NCI-H69 (cell line): ENCODE results near the gene LIF.
"Not testable (repeated sequence)": the region's sequence is repeated elsewhere in the genome, so short reads cannot be mapped to it uniquely, and the experiment has no call there.

Source experiments
- DNase-seq: peaks from one replicate; lab custom pipeline; 2025; lab: John Stamatoyannopoulos, UW

LIF gene

DNA sequence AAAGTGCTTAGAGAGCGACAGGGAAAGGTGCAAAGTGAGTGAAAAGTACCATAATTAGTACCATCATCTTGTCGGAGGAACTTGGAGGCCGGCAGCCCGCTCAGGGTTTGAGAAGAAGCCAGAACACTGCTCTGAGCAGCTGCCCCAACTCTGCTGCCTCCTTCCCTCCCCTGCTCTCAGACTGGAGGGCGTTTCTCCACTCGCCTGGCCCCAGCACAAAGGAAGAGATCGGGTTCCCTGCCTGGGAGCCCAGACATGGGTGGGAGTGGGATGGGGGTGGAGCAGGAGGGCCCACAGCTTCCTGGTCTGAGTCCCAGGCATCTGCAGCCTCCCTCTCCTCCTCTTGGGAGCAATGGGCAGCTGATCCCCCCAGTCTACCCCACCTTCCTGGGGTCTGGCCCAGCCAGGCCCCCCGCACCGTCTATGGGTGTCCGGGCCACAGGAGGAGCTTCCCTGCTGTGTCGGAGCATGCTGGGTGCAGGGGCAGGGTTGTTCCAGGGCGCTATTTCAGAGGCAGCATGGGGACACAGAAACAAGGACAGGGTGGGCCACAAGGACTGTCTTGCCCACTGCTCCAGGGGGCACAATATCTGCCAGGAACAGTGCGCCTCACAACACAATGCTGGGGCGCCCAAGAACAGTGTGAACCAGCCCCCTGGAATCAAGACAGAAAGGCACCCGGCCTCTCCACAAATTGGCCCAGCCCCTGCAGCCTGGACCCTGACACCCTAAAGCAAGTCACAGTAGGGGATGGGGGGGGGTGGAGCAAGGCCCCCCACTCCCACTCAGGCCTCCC lies 4.8 kb downstream of the LIF start:
- no peak for DNase-seq

DNA sequence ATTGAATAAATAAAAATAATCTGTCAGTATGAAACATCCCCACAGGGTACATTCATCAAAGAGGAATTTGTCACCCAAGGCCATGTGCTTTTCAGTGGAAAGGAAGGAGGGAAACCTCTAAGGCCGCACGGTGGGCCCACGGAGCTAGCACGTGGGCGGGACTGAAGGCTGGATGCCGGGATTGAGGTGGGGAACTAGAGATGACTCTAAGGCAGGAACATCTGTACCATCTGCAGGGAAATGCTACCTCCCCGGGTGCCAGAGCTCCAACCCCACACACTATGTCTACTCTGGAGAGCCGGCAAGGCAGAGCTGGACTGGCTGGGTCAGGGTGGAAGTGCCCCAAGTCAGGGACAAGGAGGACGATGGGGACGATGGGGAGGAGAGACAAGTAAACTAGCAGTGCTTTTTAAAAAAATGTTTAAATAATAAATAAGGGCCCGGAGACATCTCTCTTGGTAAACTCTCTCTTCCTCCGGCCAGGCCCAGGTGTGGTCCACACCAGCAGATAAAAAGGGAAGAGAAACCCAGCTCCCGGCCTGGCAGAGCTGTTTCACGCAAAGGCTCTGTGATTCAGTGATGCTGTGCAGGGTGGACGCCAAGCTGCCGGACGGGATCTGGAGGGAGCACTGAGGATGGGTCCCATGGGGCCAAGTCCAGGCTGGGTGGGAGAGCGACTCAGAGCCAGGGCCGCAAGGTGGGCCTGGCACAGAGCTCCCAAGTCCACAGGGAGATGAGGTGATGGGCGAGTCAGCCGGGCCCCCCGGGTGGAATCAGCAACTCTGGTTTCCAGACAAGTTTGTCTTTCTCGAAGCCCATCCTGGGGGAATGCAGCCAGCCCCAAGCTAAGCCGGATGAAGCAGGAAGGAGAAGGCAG lies 5.8 kb downstream of the LIF start:
- no peak for DNase-seq

DNA sequence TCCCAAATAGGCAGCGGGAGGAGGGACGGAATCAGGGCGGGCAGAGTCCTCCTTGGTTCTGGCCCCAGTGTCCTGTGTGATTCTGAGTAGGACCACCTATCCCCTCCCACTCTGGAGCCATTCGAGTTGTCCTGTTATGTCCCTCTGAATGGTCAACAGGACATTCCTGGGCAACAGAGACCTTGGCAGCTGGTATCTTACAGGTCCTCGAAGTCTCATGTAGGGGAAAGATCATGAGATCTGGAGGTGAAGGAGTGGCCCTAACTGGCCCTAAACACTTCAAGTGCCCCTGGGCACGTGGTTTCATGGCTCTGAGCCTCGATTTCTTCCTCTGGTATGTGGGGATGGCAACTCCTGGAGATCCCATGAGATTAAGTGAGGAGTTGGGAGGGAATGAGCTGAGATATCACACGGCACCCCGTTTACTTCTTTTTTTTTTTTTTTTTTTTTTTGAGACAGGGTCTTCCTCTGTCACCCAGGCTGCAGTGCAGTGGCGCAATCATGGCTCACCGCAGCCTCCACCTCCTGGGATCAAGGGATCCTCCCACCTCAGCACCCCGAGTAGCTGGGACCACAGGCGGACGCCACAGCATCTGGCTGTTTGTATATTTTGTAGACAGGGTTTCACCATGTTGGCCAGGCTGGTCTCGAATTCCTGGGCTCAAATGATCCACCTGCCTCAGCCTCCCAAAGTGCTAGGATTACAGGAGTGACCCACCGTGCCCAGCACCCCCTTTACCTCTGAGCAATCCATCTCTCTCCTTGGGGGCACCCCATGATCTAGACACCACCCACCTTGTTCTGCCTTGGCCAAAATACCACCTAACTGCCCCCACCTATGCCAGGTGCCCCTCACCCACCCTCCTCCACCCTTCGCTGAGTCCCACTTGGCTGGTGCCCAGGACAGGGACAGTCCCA lies 6.8 kb downstream of the LIF start:
- no peak for DNase-seq

DNA sequence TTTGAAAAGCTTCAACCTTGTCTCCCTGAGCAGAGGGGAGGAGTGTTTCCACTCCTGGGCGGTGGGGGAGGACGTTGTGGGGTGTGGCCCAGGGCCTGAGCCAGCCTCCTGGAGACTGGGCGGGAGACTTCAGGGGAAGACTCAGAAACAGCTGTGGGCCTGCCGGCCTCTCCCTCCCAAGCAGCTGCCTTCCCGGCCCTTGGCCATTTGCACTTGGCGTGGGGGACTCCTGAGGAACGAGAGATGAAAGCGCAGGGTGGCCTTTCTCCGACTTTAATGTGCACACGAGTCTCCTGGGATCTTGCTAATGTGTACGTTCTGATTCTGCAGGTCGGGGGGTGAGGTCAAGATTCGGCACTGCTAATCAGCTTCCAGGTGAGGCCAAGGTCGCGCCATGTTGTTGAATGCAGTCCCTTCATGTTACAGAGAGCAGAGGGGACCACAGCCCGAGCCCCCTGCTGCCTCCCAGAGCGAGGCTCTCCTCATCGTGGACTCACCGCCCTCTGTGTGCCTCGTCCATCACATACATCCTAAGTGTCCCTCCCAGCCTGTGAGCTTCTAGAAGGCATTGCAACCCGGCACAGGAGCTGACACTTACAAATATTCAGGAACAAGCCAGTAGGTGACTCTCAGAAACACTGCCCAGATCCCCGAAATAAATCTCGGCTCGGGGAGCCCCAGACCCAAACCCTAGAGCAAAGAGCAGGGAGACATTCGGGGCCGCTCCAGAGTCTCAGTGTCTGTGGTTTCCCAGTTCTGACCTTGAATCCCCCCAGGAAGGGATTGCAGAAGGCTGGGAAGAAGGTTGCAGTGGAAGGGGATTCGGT lies 7.7 kb downstream of the LIF start:
- DNase-seq = peak; percentile 19

DNA sequence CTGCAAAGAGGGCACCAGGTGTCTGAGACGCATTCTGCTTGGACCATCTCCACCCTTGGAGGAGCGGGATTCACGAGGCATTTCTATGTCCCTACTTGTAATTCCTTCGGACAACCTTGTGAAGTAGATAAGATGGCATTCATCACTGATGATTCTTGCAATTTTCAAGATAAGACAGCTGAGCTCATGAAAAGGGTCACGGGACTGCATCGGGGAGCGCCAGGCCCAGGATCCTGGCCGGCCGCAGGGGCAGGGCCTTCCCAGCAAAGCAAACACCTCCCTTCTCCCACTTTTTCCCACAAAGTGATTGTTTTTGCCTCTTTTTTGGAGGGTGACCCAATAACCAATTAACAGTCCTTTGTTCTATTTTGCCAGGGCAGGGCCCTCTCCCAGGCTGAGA lies 8.4 kb downstream of the LIF start:
- no peak for DNase-seq

DNA sequence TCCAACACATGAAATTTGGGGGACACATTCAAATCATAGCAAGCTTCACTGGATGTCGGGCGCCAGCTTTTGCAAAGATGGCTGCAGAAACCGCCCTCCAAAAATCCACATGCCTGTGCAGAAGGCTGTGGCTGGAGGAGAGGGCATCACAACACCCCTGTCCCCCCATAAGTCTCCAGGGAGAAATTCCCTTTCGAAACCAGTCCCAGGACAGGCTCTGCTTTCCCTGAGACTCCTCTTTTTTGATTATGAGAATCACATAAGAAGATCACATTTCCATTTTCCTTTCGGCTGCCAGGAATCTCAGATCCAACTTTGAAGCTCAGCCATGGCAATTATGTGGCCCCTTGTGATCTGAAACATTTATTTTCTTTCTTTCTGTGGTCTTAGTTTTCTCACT lies 9.7 kb downstream of the LIF start:
- no peak for DNase-seq

DNA sequence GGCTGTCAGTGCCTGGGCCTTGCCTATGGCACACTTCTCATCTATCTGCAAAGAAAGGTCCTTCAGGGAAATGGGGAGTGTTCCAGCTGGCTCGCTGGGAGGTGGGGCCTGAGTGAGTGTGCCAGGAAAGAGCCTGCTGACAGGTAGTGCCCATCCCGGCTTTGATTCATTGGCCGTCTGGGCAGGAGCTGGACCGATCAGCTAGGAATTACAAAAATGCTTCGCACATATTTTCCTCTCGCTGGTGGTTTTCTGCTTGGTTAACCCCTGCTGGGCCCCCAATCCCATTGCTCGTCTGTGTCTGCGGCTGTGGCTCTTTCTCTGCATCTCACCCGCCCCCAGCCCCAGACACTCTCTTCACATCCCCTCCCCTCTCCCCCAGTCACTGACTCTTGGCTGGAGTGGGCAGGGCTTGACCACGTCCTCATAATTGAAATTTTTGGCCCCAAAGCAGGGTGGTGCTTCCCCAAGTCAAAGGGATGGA lies 10.8 kb downstream of the LIF start:
- DNase-seq = no peak

DNA sequence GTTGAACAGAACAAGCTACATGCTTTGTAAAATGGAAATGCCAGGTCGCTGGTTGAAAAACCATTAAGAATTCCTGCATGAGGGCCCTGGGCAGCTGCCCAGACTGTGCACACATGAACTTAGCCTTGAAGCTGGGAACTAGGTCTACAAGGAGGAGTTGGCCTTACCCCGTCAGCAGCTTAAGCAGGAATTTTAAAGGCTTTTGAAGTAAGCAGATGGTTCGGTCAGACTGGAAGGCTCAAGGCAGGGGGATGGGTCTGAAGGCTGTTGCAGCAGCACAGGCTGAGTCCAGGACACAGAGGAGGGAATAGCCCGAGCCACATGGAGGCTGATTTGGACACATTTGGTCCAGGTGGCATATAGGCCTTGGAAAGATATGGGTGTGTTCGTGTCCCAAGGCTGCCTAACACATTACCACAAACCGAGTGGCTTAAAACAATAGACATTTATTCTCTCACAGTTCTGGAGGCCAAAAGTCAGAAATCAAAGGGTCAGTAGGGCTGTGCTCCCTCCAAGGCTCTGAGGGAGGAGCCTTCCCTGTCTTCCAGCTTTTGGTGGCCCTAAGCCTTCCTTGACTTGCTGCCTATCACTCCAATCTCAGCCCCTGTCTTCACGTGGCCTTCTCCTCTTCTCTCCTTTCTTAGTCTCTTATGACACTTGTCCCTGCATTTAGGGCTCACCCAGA lies 11.6 kb downstream of the LIF start:
- DNase-seq = no peak

DNA sequence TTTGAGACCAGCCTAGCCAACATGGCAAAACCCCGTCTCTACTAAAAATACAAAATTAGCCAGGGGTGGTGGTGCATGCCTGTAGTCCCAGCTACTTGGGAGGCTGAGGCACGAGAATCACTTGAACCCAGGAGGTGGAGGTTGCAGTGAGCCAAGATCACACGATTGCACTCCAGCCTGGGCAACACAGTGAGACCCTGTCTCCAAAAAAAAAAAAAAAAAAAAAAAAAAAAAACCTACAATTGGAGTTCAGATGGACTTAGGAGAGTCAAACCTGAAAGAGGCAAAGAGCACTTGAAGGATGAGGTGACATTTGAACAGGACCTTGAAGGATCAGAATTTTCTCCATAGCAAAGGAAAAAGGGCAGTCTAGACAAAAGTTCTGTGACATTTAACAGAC lies 12.2 kb downstream of the LIF start:
- DNase-seq = not testable (repeated sequence)

DNA sequence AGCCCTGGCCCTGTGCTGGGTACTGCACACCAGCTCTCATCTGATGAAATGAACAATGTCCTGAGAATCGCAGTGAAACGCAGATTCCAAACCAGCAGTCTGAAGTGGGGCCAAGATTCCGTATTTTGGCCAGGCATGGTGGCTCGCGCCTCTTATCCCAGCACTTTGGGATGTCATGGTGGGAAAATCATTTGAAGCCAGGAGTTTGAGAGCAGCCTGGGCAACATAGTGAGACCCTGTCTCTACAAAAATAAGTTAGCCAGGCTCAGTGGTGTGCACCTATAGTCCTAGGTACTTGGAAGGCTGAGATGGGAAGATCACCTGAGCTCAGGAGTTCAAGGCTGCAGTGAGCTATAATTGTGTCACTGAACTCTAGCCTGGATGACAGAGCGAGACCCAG lies 13.0 kb downstream of the LIF start:
- DNase-seq = no peak

DNA sequence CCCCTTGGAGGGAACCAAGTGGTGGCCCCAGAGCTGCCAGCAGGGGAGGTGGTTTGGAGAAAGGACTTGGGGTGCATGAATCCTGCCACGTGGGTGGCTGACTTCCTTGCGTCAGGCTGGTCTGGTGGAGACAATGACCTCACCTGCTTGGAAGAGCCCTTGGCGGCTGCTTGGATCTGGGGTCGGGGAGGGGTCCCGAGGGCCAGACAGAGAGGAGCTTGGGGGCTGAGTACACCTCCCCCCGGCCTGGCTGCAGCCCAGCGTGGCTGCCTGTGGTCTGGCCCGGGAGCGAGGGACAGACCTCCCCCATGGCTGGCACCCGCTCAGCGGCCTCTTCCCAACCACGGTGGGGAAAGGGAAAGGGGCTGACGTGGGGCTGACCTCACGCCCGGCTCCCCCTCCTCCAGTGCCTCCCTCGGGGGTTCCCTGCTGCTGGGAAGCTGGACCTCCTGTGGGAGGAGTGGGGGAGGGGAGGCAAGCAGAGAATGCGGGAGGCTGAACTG lies 13.8 kb downstream of the LIF start:
- DNase-seq = no peak

DNA sequence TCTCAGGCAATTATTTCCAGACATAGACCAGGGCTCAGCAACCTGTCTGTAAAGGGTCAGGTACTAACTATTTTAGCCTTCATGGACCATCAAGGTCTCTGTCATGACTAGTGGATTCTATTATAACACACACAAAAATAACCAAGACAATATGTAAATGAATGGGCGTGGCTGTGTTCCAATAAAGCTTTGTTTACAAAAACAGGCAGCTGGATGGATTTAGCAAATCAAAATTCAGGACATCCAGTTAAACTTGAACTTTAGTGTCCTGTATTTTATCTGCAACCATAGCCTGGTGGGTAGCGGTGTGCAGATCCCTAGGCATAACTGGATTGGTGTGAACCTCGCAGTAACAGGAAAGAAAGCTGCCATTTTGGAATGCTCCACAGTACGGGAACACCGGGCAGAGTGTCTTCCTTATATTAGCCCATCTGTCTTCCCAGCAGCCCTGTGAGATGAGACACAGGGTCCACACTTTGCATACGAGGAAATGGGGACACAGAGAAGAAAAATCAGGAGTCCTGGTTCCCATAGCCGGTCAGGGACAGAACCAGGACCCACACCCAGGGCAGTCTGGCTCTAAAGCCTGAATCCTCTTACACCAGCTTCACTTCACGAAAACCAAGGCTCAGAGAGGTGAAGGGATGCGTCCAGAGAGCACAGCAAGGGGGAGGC lies 15.6 kb downstream of the LIF start:
- no peak for DNase-seq

DNA sequence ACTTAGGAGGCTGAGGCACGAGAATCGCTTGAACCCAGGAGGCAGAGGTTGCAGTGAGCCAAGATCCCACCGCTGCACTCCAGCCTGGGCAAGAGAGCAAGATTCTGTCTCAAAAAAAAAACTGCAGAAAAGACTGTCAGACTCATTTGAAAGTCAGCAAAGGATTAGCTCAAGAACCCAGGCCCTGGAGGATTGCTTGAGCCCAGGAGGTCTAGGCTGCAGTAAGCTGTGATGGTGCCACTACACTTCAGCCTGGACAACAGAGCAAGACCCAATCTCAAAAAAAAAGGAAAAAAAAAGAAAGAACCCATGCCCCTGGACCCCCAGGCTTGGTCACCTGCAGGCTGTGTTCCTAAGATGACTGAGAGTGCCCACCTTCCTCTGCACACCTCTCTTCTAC lies 16.2 kb downstream of the LIF start:
- no peak for DNase-seq

DNA sequence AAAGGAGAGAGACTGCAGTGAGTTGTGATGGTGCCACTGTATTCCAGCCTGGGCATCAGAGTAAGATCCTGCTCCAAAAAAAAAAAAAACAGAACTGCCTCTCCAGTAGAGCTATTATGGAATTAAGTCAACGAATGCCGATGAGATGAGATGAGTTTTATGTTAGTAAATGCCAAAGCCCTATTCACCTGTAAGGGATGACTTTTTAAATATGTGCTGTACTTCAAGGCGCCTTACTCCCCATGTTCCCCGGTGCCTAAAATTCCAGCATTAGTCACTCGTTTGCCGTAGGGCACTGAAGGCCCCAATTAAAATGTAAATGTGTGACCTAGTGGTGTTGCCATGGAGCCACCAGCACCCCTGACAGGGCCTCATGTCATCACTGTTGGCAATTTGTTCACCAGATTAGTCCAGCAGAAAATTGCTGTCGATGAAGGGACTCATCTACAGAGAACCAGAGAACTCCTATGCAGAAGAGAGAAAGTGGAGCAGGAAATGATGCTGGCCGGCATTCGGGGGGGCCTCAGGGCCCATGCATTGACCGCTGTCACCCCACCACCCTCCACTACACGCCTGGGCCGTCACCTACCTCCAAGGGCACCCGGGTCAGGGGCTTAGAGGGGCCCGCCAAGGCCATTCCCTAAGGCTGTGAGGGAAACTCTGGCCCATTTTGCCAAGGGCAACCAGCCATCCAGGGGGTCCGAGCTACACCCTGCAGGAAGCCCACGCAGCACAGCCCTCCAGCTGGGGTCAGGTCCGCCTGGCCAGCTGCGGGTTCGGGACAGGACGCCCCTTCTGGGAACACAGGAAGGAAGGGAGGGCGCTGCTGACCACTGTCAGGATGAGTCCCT lies 17.8 kb downstream of the LIF start:
- DNase-seq = peak; percentile 54

DNA sequence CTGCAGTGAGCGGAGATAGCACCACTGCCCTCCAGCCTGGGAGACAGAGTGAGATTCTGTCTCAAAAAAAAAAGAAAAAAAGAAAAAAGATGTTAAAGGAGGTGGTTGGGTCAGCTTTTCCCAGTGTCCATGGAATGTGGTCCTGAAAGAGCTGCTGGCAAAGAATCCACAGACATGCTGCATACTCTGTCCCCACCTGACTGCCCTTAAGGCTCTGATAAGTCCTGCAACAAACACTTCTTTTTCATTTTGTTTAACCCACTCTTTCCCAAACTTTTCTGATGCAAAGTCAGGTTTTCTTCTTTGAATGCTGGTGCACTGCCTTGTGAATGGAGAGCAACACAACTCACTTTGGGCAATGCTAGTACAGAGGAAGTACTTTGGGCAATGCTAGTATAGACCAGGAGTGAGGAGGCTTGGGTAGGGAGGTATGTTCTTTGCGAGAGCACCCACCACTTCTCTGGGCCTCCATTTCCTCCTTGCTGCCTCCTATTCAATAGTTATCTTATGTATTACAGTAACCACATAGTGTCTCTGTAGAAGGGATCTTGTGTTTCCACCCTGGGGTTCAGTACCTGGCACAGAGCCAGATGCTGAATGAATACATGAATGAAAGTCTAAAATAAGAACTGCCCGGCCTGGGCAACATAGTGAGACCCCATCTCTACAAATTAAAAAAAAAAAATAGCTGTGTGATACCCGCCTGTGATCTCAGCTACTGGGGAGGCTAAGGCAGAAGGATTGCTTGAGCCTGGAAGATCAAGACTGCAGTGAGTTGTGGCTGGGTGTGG lies 18.9 kb downstream of the LIF start:
- DNase-seq = no peak

DNA sequence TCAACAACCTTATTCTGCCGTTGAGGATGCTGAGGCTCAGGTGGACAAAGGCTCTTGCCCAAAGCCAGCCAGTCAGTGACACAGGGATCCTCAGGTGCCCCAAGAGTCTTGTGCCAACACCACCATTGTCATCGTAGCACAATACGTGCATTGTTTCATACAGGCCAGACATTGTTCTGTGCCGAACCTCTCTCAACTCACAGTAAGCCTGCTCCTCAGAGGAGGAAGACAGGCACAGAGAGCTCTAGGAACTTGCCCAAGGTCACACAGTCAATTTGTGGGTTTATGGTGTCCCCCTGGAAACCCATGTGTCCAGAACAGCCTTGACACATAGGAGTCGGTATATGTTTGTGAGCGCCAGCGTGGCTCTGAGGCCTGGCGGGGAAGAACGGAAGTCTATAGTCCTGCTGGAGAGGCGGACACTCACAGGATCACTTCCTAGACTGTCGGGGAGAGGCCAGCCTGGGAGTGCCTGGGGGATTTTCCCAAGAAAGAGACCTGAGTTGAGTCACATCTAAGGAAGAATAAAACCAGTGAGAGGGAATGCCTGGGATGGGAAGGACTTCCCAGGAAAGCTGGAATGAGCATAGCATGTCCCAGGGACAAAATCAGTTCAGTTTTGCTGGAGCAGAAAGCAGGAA lies 20.2 kb downstream of the LIF start:
- DNase-seq = no peak

DNA sequence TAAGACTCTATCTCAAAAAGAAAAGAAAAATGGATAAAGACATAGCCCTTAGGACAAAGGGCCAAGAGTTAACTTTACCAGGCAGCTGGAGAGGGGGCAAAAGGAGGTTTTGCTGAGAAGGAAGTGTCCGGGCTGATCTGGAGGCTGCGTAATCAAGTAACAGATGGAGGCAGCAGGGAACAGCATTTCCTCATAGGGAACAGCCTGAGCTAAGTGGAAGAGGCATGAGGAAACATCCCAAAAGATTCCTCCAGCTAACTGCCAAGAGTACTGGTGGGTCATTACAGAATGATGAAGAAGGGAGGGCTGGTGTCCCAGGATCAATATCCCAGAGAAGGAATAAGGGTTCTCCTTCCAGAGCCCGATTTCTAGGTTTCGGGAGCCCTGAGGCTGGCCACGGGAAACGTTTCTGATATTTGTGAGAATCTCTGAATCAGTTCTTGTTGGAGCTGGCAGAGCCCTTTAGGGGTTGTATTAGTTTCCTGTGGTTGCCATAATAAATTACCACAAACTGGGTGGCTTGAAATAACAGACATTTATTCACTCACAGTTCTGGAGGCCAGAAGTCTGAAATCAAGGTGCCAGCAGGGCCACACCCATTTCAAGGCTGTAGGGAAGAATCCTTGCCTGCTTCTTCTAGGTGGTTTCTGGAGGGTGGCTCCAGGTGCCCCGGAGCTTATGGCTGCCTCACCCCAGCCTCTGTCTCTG lies 21.2 kb downstream of the LIF start:
- DNase-seq = no peak
